Measurements from ENCODE around the gene SLC16A13.

The SLC16A13 gene

GRCh38 chr17:7060165-7060891 is 24.5 kb downstream of the SLC16A13 start:
- no peak overlapping the region for H2AFZ ChIP-seq
- TF ChIP-seq CTCF (IDR thresholded peaks at IDR 0.05) = no peak
- no peak overlapping the region for H3K4me3 ChIP-seq (ENCODE audit: low read depth, low read length)
- no peaks in the 10 kb centered on the region for H3K36me3 ChIP-seq (ENCODE audit: control insufficient read depth, insufficient read depth, low read length)
- no peak overlapping the region for H3K9ac ChIP-seq
- H3K4me1 ChIP-seq = no peaks in the 10 kb centered on the region
- H3K27me3 ChIP-seq (ENCODE audit: control insufficient read depth, insufficient read depth, low read length) = no peaks in the 10 kb centered on the region
- no peak overlapping the region for H3K27ac ChIP-seq
- H3K4me2 ChIP-seq (ENCODE audit: low read length) = no peak overlapping the region
- H3K9me3 ChIP-seq (ENCODE audit: control insufficient read depth, low read length) = no peaks in the 10 kb centered on the region
- no peaks in the 10 kb centered on the region for H3K79me2 ChIP-seq

GRCh38 chr17:7063518-7064094 is 27.8 kb downstream of the SLC16A13 start:
- no peaks in the 10 kb centered on the region for H3K36me3 ChIP-seq (ENCODE audit: control insufficient read depth, insufficient read depth, low read length)
- H3K4me2 ChIP-seq (ENCODE audit: low read length) = no peak overlapping the region
- H3K9ac ChIP-seq = no peak overlapping the region
- H3K9me3 ChIP-seq (ENCODE audit: control insufficient read depth, low read length) = no peaks in the 10 kb centered on the region
- H3K4me1 ChIP-seq = no peaks in the 10 kb centered on the region
- no peak overlapping the region for H3K4me3 ChIP-seq (ENCODE audit: low read depth, low read length)
- no peak overlapping the region for H3K27ac ChIP-seq
- H3K79me2 ChIP-seq = no peaks in the 10 kb centered on the region
- no peak overlapping the region for H2AFZ ChIP-seq
- no peak for TF ChIP-seq CTCF (IDR thresholded peaks at IDR 0.05)
- no peaks in the 10 kb centered on the region for H3K27me3 ChIP-seq (ENCODE audit: control insufficient read depth, insufficient read depth, low read length)

- no peak overlapping the region for H3K9ac ChIP-seq
- no peaks in the 10 kb centered on the region for H3K9me3 ChIP-seq (ENCODE audit: control insufficient read depth, low read length)
- no peak overlapping the region for H3K4me3 ChIP-seq (ENCODE audit: low read depth, low read length)
- no peak overlapping the region for H2AFZ ChIP-seq
- no peaks in the 10 kb centered on the region for H3K36me3 ChIP-seq (ENCODE audit: control insufficient read depth, insufficient read depth, low read length)
- no peak overlapping the region for H3K27ac ChIP-seq
- no peaks in the 10 kb centered on the region for H3K27me3 ChIP-seq (ENCODE audit: control insufficient read depth, insufficient read depth, low read length)
- H3K4me1 ChIP-seq = no peaks in the 10 kb centered on the region
- TF ChIP-seq CTCF (IDR thresholded peaks at IDR 0.05) = no peak
- H3K79me2 ChIP-seq = no peaks in the 10 kb centered on the region
- no peak overlapping the region for H3K4me2 ChIP-seq (ENCODE audit: low read length)
Observed at GRCh38 chr17:7064261-7064660, 28.4 kb downstream of the SLC16A13 start.

GRCh38 chr17:7067198-7067597 is 31.4 kb downstream of the SLC16A13 start:
- no peaks in the 10 kb centered on the region for H3K27me3 ChIP-seq (ENCODE audit: control insufficient read depth, insufficient read depth, low read length)
- TF ChIP-seq CTCF (IDR thresholded peaks at IDR 0.05) = no peak
- no peak overlapping the region for H3K9ac ChIP-seq
- H3K27ac ChIP-seq = no peak overlapping the region
- no peaks in the 10 kb centered on the region for H3K9me3 ChIP-seq (ENCODE audit: control insufficient read depth, low read length)
- H2AFZ ChIP-seq = no peak overlapping the region
- H3K79me2 ChIP-seq = no peaks in the 10 kb centered on the region
- H3K4me2 ChIP-seq (ENCODE audit: low read length) = no peak overlapping the region
- H3K4me1 ChIP-seq = no peaks in the 10 kb centered on the region
- H3K36me3 ChIP-seq (ENCODE audit: control insufficient read depth, insufficient read depth, low read length) = no peaks in the 10 kb centered on the region
- no peak overlapping the region for H3K4me3 ChIP-seq (ENCODE audit: low read depth, low read length)

- no peak overlapping the region for H3K9ac ChIP-seq
- H3K4me2 ChIP-seq (ENCODE audit: low read length) = no peak overlapping the region
- no peak overlapping the region for H3K4me3 ChIP-seq (ENCODE audit: low read depth, low read length)
- H3K27me3 ChIP-seq (ENCODE audit: control insufficient read depth, insufficient read depth, low read length) = no peaks in the 10 kb centered on the region
- no peak overlapping the region for H3K27ac ChIP-seq
- no peaks in the 10 kb centered on the region for H3K36me3 ChIP-seq (ENCODE audit: control insufficient read depth, insufficient read depth, low read length)
- no peak overlapping the region for H2AFZ ChIP-seq
- H3K9me3 ChIP-seq (ENCODE audit: control insufficient read depth, low read length) = no peaks in the 10 kb centered on the region
- H3K79me2 ChIP-seq = no peaks in the 10 kb centered on the region
- TF ChIP-seq CTCF (IDR thresholded peaks at IDR 0.05) = no peak
- H3K4me1 ChIP-seq = no peaks in the 10 kb centered on the region
Observed at GRCh38 chr17:7068268-7068667, 32.5 kb downstream of the SLC16A13 start.

Data from parathyroid adenoma (tissue), 2 donors.